Activated T-cell treated with anti-CD3 and anti-CD28 coated beads for 1 hour (primary cell): ENCODE results near the gene HBG1.

Experiments
- DNase-seq: peaks from one replicate; pipeline ENCODE4 v3.0.0-alpha.2; 2020; ENCODE audit warnings: low read depth

Gene HBG1

DNA sequence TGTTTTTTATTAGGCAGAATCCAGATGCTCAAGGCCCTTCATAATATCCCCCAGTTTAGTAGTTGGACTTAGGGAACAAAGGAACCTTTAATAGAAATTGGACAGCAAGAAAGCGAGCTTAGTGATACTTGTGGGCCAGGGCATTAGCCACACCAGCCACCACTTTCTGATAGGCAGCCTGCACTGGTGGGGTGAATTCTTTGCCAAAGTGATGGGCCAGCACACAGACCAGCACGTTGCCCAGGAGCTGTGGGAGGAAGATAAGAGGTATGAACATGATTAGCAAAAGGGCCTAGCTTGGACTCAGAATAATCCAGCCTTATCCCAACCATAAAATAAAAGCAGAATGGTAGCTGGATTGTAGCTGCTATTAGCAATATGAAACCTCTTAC is 24.2 kb downstream of the HBG1 start:
- no peak for DNase-seq

DNA sequence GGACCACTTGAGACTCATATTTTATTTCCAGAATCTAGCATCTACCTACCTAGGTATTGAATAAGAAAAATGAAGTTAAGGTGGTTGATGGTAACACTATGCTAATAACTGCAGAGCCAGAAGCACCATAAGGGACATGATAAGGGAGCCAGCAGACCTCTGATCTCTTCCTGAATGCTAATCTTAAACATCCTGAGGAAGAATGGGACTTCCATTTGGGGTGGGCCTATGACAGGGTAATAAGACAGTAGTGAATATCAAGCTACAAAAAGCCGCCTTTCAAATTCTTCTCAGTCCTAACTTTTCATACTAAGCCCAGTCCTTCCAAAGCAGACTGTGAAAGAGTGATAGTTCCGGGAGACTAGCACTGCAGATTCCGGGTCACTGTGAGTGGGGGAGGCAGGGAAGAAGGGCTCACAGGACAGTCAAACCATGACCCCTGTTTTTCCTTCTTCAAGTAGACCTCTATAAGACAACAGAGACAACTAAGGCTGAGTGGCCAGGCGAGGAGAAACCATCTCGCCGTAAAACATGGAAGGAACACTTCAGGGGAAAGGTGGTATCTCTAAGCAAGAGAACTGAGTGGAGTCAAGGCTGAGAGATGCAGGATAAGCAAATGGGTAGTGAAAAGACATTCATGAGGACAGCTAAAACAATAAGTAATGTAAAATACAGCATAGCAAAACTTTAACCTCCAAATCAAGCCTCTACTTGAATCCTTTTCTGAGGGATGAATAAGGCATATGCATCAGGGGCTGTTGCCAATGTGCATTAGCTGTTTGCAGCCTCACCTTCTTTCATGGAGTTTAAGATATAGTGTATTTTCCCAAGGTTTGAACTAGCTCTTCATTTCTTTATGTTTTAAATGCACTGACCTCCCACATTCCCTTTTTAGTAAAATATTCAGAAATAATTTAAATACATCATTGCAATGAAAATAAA is 24.8 kb downstream of the HBG1 start:
- no peak for DNase-seq

DNA sequence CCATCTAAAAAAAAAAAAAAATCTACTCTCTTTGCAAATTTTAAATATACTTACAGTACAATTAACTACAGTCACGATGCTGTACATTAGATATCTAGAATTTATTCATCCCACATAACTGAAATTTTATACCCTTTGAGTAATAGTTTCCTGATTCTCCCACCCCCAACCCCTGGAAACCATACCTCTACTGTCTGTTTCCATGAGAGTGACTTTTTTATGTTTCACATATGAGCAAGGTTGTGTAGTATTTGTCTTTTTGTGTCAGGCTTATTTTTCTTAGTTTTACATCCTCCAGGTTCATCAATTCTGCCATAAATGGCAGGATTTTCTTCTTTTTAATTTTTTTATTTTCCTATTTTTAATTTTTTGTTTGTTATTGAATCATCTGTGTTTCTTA is 26.0 kb downstream of the HBG1 start:
- DNase-seq = no peak

DNA sequence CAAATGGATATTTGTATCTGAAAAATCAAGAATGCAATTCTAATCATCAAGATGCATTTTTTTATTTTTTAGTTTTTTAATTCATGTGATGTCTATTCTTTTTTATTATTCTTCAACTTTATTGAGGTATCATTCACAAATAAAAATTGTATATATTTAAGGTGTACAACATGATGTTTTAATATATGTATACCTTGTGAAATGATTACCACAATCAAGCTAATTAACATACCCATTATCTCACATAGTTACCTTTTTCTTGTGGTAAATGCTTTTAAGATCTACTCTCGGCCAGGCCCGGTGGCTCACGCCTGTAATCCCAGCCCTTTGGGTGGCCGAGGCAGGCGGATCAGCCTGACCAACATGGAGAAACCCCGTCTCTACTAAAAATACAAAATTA is 26.5 kb downstream of the HBG1 start:
- no peak for DNase-seq

DNA sequence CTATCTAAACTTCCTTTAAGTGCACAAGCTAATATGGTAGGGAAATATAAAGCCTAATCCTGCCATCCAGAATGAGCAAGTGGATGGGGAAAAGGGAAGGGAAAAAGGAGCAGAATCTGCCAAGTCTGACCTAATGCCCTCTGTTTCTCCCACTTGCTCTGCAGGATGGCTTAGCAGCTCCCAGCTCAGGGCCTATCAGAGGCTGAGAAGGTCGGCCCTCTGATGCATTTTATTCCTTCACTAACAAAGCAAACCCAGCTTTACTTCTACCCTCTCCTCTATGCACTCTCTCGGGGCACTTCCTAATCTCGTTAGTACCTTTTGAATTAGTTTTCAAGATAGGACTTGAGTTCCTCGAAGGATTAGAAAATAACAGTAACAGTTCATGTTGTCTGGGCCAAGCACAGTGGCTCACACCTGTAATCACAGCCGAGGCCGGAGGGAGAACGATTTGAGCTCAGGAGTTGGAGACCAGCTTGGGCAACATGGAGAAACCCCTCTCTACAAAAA is 39.2 kb downstream of the HBG1 start:
- no peak for DNase-seq

DNA sequence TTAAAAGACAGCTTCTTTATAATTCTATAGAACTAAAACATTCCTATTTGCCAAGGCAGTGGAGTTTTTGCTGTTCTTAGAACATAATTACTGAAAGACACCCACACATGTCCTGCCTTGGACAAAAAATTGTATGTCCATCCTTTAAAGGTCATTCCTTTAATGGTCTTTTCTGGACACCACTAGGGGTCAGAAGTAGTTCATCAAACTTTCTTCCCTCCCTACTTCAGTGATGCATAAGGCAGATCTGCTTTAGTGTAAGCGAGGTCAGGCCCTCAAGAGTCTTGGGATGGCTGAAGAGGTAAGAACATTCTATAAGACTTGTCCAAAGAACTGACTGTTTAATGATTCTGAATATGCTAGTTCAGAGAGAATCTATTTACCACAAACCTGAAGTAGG is 44.9 kb downstream of the HBG1 start:
- no peak for DNase-seq

DNA sequence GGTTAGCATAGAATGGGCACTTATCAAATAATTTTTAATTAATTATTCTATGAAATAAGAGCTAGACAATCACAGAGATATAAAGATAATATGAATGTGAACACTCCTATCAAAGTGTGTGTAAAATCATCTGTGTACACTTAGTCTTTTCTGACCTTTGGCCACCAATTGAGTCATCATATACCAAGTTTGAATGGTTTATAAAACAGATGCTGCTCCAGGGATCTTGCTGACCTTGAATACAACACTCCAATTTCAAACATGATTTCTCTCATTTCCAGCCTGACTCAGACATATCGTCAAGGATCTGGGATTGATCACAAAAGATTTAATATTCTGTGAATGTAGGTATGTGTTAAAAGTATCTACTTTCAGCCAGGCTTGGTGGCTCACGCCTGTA is 46.3 kb downstream of the HBG1 start:
- DNase-seq = no peak

DNA sequence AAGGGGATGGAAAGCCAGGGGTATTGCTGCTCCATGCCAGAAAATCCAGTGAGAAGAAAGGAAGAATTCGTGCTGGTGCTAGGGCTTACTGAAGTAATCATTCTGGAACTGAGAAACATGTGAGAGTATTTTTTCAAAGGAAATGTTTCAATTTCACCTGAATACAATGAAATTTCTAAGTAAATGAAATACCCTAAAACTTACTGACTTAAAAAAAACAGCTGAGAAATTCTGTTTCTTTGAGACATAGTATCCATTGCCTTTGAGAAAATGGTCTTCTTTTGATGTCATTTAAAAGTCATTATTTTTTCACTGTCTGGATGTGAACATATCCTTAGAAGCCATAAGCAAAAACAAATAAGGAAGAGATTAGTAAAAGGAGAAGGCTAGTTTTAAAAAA is 49.1 kb downstream of the HBG1 start, which contains the start of gene OR51V1:
Gene OR51V1 (minus strand): TSS at position 101 of the 400 bp plus-strand sequence. CDS start 0 bp downstream, at position 101.
- DNase-seq = no peak

DNA sequence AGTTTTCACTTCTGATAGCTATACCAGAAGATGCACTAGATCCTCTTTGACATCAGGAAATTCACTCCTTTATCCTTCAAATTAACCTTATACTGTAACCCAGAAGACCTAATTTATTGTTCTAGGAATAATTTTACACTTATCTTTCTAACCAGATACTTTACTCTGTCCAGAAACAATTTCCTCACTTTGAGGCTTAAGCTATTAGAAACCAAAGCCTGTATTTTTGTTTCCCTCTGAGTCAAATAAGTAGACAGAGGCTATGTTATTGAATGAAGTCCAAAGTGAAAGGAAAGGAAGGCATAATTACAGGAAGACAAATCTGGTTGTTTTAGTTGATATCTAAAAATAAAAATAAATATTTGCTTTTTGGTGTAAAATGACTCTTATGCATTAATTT is 51.4 kb downstream of the HBG1 start:
- no peak for DNase-seq
